ENCODE data around the gene CLASP1.

GRCh38 chr2:121647396-121647795 lies 1.9 kb downstream of the CLASP1 start:
- TF ChIP-seq CTCF (IDR thresholded peaks at IDR 0.05) (no peak), POLR2A (IDR thresholded peaks at IDR 0.05) (no peak)
